Ascending aorta (tissue), 2 donors: Measurements from ENCODE around the gene E2F6. TPM values are rescaled to one million over a fixed set of nuclear protein-coding genes. Genes with fewer than 3 reads are reported as not detected.

ENCODE experiments used
- DNase-seq, 2 donors: peaks; one replicate each; pipeline ENCODE4 v3.0.0-alpha.2; 2019; ENCODE audit warnings: low spot score in 2 of 2
- H3K27ac ChIP-seq, 2 donors: fragments of 200-600 bp; sonication (generic); one replicate each; pipeline ENCODE4 v1.5.1; 2016 to 2017; ENCODE audit warnings: mild to moderate bottlenecking in 1 of 2
- H3K27me3 ChIP-seq: fragments of 200-600 bp; sonication (generic); one replicate; pipeline ENCODE4 v1.5.1; 2017
- H3K36me3 ChIP-seq, 2 donors: fragments of 200-600 bp; sonication (generic); one replicate each; pipeline ENCODE4 v1.5.1; 2016
- H3K4me1 ChIP-seq, 2 donors: fragments of 200-600 bp; sonication (generic); one replicate each; pipeline ENCODE4 v1.5.1; 2016 to 2017; ENCODE audit warnings: mild to moderate bottlenecking in 1 of 2
- H3K4me3 ChIP-seq, 2 donors: fragments of 200-600 bp; sonication (generic); one replicate each; pipeline ENCODE4 v1.5.1; 2016 to 2017; ENCODE audit warnings: mild to moderate bottlenecking in 1 of 2
- H3K9me3 ChIP-seq, 2 donors: fragments of 200-600 bp; sonication (generic); one replicate each; pipeline ENCODE4 v1.5.1; 2016
- CTCF ChIP-seq, 3 experiments: fragments of 200-600 bp in 2 of 3; fragments of 450-650 bp in 1 of 3; sonication (generic) in 2 of 3; IDR thresholded peaks; one replicate each; pipeline ENCODE4 v1.5.1; 2016 to 2019; ENCODE audit warnings: antibody characterized with exemption in 3 of 3, mild to moderate bottlenecking in 1 of 3, moderate library complexity in 1 of 3
- intact Hi-C: fragments of 100-400 bp; cut with DNase I; formaldehyde crosslinking; loops from one replicate; pipeline ENCODE4 v1.15.1; 2023
- total RNA-seq: library from RNA; depleted of rRNA; stranded (reverse); fragments of >200 nt; gene quantifications from one replicate; pipeline ENCODE4 v1.1.0, GENCODE V29; 2016

The E2F6 gene
- total RNA-seq, 1 donor from 2014 or later: 1.9 TPM

GRCh38 chr2:11482473-11483035, 16.6 kb upstream of the E2F6 start:
- no peak overlapping the region for H3K27ac ChIP-seq
- H3K9me3 ChIP-seq: no peaks in the 10 kb centered on the region
- no peak for DNase-seq
- H3K4me3 ChIP-seq: peak overlapping the region; percentile 48 to 64
- peaks cover 12% of the 10 kb centered on the region for H3K27me3 ChIP-seq
- TF ChIP-seq CTCF (IDR thresholded peaks at IDR 0.05): no peak
- intact Hi-C loops: no loop called here
- H3K36me3 ChIP-seq: no peaks in the 10 kb centered on the region
- no peaks in the 10 kb centered on the region for H3K4me1 ChIP-seq

- Histone ChIP-seq H3K9me3 (no peaks in the 10 kb centered on the region), H3K27me3 (peaks cover 12% of the 10 kb centered on the region), H3K4me3 (peak overlapping the region; percentile 48 to 64), H3K4me1 (no peaks in the 10 kb centered on the region), H3K27ac (no peak overlapping the region), H3K36me3 (no peaks in the 10 kb centered on the region)
- DNase-seq: no peak
- TF ChIP-seq CTCF (IDR thresholded peaks at IDR 0.05): no peak
- intact Hi-C loops: no loop called here
These were observed 16.0 kb upstream of the E2F6 start for GRCh38 chr2:11481789-11482472.

GRCh38 chr2:11481426-11481788, 15.4 kb upstream of the E2F6 start:
- no peak overlapping the region for H3K27ac ChIP-seq
- no peak for DNase-seq
- H3K4me1 ChIP-seq: no peaks in the 10 kb centered on the region
- intact Hi-C loops: no loop called here
- no peak overlapping the region for H3K4me3 ChIP-seq
- peaks cover 12% of the 10 kb centered on the region for H3K27me3 ChIP-seq
- H3K36me3 ChIP-seq: no peaks in the 10 kb centered on the region
- no peaks in the 10 kb centered on the region for H3K9me3 ChIP-seq
- no peak for TF ChIP-seq CTCF (IDR thresholded peaks at IDR 0.05)

DNA sequence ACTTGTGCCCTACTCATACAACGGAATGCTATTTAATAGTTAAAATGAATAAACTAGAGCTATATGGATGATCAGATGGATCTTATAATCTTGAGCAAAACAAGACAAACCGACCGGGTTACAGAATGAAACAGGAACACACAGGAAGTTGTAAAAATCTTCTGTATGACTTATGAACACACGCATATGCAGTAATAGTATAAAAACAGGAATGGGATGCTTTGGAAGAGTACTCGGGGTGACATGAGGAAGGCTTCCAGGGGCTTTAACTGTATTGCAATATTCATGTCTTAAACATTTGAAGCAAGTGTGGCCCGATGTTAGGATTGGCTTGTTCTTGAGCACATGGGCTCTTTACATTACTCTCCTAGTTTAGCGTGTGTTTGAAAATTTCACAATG, 14.9 kb upstream of the E2F6 start:
- H3K27ac ChIP-seq: no peak overlapping the region

DNA sequence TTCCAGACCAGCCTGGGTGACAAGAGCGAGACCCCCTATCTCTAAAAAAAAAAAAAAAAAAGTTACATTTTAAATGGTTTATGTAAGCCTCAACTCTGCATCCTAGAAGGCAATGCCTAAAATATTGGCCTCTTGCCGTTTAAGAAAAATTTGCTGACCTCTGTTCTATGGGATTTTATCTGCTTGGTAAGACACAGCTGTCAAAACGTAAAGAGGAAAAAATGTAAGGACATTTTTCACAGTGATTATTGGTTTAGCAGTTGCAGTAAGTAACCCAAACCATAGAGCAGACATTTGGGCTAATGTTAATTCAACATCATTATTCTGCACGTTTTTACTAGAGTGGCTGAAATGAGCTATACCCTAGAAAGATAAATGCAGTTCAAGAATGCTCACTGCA, 14.4 kb upstream of the E2F6 start:
- H3K4me3 ChIP-seq: no peak overlapping the region
- TF ChIP-seq CTCF (IDR thresholded peaks at IDR 0.05): no peak
- H3K4me1 ChIP-seq: no peaks in the 10 kb centered on the region
- intact Hi-C loops: no loop called here
- DNase-seq: no peak
- H3K9me3 ChIP-seq: no peaks in the 10 kb centered on the region
- H3K27ac ChIP-seq: no peak overlapping the region
- H3K27me3 ChIP-seq: peaks cover 12% of the 10 kb centered on the region
- no peaks in the 10 kb centered on the region for H3K36me3 ChIP-seq

More for the DNA sequence above, 14.9 kb upstream of the E2F6 start:
- Histone ChIP-seq H3K36me3 (no peaks in the 10 kb centered on the region), H3K4me1 (no peaks in the 10 kb centered on the region), H3K4me3 (no peak overlapping the region), H3K27me3 (peaks cover 12% of the 10 kb centered on the region), H3K9me3 (no peaks in the 10 kb centered on the region)
- no peak for DNase-seq
- no peak for TF ChIP-seq CTCF (IDR thresholded peaks at IDR 0.05)
- intact Hi-C loops: no loop called here
